Measurements from ENCODE around the gene MANSC1. TPM values are rescaled to one million over a fixed set of nuclear protein-coding genes. Genes with fewer than 3 reads are reported as not detected.

MANSC1 gene
- total and polyA plus RNA-seq, 9 of the 15 experiments (the other 6 are each of a cell fraction or from before 2014, with no cell fraction given) = 0.76 to 8.6 (median 3.1) TPM

GRCh38 chr12:12326262-12326661 is 23.8 kb downstream of the MANSC1 start:
- no peak for TF ChIP-seq TFAM (CRISPR knock-in tag; conservative IDR thresholded peaks at IDR 0.05)
- TF ChIP-seq ZBTB12 (CRISPR knock-in tag; IDR thresholded peaks at IDR 0.05) = no peak
- TF ChIP-seq SFPQ (IDR thresholded peaks at IDR 0.05; ENCODE audit: low read depth, low read length) = no peak
- no peak for TF ChIP-seq XRCC5 (IDR thresholded peaks at IDR 0.05; ENCODE audit: low read depth, low read length)
- no peak for TF ChIP-seq ZNF384 (IDR thresholded peaks at IDR 0.05; ENCODE audit: low read depth, low read length)
- no peak for TF ChIP-seq TCF7L2 (IDR thresholded peaks at IDR 0.05; ENCODE audit: low read depth, low read length)
- TF ChIP-seq HNRNPLL (IDR thresholded peaks at IDR 0.05; ENCODE audit: low read depth, low read length, poor library complexity, severe bottlenecking) = no peak
- TF ChIP-seq BCOR (IDR thresholded peaks at IDR 0.05) = no peak
- no peak for TF ChIP-seq ZNF398 (CRISPR knock-in tag; IDR thresholded peaks at IDR 0.05)
- no peak for TF ChIP-seq ZEB2 (IDR thresholded peaks at IDR 0.05)
- no peak for TF ChIP-seq ZNF644 (tag; IDR thresholded peaks at IDR 0.05; ENCODE audit: low read depth)
- no peak for TF ChIP-seq COPS2 (conservative IDR thresholded peaks at IDR 0.05)
- TF ChIP-seq KLF16 (IDR thresholded peaks at IDR 0.05) = no peak
- no peak for TF ChIP-seq GTF2B (IDR thresholded peaks at IDR 0.05; ENCODE audit: extremely low read depth, insufficient read length)
- no peak for TF ChIP-seq NCOA6 (IDR thresholded peaks at IDR 0.05)
- TF ChIP-seq GTF2A2 (tag; IDR thresholded peaks at IDR 0.05) = no peak
- TF ChIP-seq CBX3 (IDR thresholded peaks at IDR 0.05; ENCODE audit: borderline replicate concordance in 1 of 2, low read length in 2 of 2) = no peak
- TF ChIP-seq ZNF175 (CRISPR knock-in tag; IDR thresholded peaks at IDR 0.05; ENCODE audit: low read depth) = no peak
- ChIA-PET CTCF (ENCODE audit: low intra/inter-chr PET ratio) (no interaction called here), POLR2A (no interaction called here)
- ATAC-seq (no peak), FAIRE-seq (no peak), DNase-seq (ENCODE audit: extremely low read depth in 1 of 4, low spot score in 3 of 4) (no peak)
- Histone ChIP-seq H3K4me1 (replicated peaks in 1 of 2; ENCODE audit: control insufficient read depth in 2 of 2, insufficient read depth in 2 of 2, low read length in 2 of 2) (peaks cover 0 to 4% of the 10 kb centered on the region in 2 experiments; a peak in 1 of 5 replicates), H3K4me2 (ENCODE audit: insufficient read depth, low read length) (no peak overlapping the region), H3K27ac (ENCODE audit: extremely low read depth, low read depth, low read length) (no peak overlapping the region), H3K27me3 (ENCODE audit: control insufficient read depth in 2 of 2, insufficient read depth in 2 of 2, low read length in 2 of 2) (no peaks in the 10 kb centered on the region), H3K9me1 (ENCODE audit: control insufficient read depth, insufficient read depth, low read length) (no peaks in the 10 kb centered on the region), H3K9ac (ENCODE audit: insufficient read depth in 1 of 2, low read depth in 2 of 2, low read length in 2 of 2) (no peak overlapping the region), H4K20me1 (replicated peaks; ENCODE audit: control insufficient read depth, insufficient read depth, low read length) (no peaks in the 10 kb centered on the region), H2AFZ (ENCODE audit: low read depth, low read length) (no peak overlapping the region), H3K4me3 (no peak overlapping the region), H3K79me2 (ENCODE audit: control insufficient read depth, insufficient read depth, low read length) (no peaks in the 10 kb centered on the region), H3K9me3 (replicated peaks; ENCODE audit: control insufficient read depth, insufficient read depth, low read depth, low read length) (no peaks in the 10 kb centered on the region), H3K36me3 (ENCODE audit: control insufficient read depth, insufficient read depth, low read length) (no peaks in the 10 kb centered on the region)
- BruUV-seq (replicated peaks) = no TSS peak
- WGBS (ENCODE audit: insufficient coverage, low coverage, missing lambda C conversion rate) = 44% methylated on average over 1 of the region's 3 CpGs
- in situ Hi-C loops (cut with MboI) (loop anchor here (25.0 kb wide), 1 partner anchor 764 kb away; no protein-coding TSS in a partner anchor), intact Hi-C loops (cut with micrococcal nuclease) (no loop called here)

All from K562 (cell line).